Stimulated activated CD4-positive, alpha-beta T cell treated with anti-CD3 and anti-CD28 coated beads, Interleukin-2, amount 100 ng/mL, for 48 hours (primary cell): ENCODE data around the gene GCHFR.

Source experiments
- DNase-seq, 2 donors: peaks; one replicate each; pipeline ENCODE4 v3.0.0-alpha.2; 2020

The GCHFR gene

GRCh38 chr15:40754883-40755811 is 8.7 kb upstream of the GCHFR start, which contains the start of gene RMDN3:
Gene RMDN3, minus strand, starts transcription at chr15:40755254. Its CDS starts 471 bp downstream, at chr15:40754783.
- peak; percentile 93 to 96 for DNase-seq

GRCh38 chr15:40755812-40756208 is 8.1 kb upstream of the GCHFR start:
- DNase-seq: no peak

- no peak for DNase-seq
Measured at GRCh38 chr15:40756938-40757337, 6.9 kb upstream of the GCHFR start.

- DNase-seq: no peak
Measured at GRCh38 chr15:40759961-40760360, 3.9 kb upstream of the GCHFR start.

- peak; percentile 31 to 39 for DNase-seq
Measured at GRCh38 chr15:40762919-40763800, 708 bp upstream of the GCHFR start.

GRCh38 chr15:40764629-40765103 is 798 bp downstream of the GCHFR start:
- no peak for DNase-seq

- DNase-seq: no peak
Measured at GRCh38 chr15:40766194-40766815, 2.4 kb downstream of the GCHFR start.

GRCh38 chr15:40766906-40767837 is 3.3 kb downstream of the GCHFR start:
- DNase-seq: no peak

- no peak for DNase-seq
Measured at GRCh38 chr15:40767838-40768500, 4.1 kb downstream of the GCHFR start.

GRCh38 chr15:40768521-40769273 is 4.8 kb downstream of the GCHFR start:
- DNase-seq: no peak

- DNase-seq: peak; percentile 25 to 43
Measured at GRCh38 chr15:40769274-40770146, 5.6 kb downstream of the GCHFR start, which contains the start of gene C15orf62. Gene C15orf62, plus strand, starts transcription at chr15:40769980. Its CDS starts 516 bp downstream, at chr15:40770496.

GRCh38 chr15:40770147-40770721 is 6.4 kb downstream of the GCHFR start:
- DNase-seq: no peak

- DNase-seq: no peak
Measured at GRCh38 chr15:40771242-40771641, 7.4 kb downstream of the GCHFR start.

- DNase-seq: no peak
Measured at GRCh38 chr15:40772014-40772413, 8.1 kb downstream of the GCHFR start.

GRCh38 chr15:40773496-40773895 is 9.6 kb downstream of the GCHFR start:
- DNase-seq: no peak

- DNase-seq: no peak
Measured at GRCh38 chr15:40773902-40774301, 10.0 kb downstream of the GCHFR start.

- no peak for DNase-seq
Measured at GRCh38 chr15:40775007-40775406, 11.1 kb downstream of the GCHFR start.

GRCh38 chr15:40775740-40776536 is 12.1 kb downstream of the GCHFR start:
- DNase-seq: no peak
